Glomerular visceral epithelial cell (primary cell): ENCODE results near the gene ARID4B.
"Not testable (repeated sequence)": the region's sequence is repeated elsewhere in the genome, so short reads cannot be mapped to it uniquely, and the experiment has no call there.

Source experiments
- DNase-seq: peaks from one replicate; pipeline ENCODE4 v3.0.0-alpha.2; 2016; ENCODE audit errors: extremely low spot score

The ARID4B gene

GRCh38 chr1:235160383-235160956 lies 167.5 kb downstream of the ARID4B start:
- DNase-seq = no peak

DNA sequence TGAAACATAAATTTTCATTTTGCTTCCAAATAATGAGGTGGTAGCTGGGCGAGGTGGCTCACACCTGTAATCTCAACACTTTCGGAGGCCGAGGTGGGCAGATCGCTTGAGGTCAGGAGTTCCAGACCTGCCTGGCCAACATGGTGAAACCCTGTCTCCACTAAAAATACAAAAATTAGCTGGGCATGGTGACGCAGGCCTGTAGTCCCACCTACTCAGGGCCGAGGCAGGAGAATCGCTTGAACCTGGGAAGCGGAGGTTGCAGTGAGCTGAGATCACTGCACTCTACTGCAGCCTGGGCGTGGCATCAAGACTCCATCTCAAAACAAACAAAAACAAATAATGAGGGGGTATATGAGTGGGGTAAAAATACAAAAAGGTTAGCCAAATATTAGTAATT lies 168.0 kb downstream of the ARID4B start:
- DNase-seq = not testable (repeated sequence)

- DNase-seq = not testable (repeated sequence)
These were observed 168.7 kb downstream of the ARID4B start for GRCh38 chr1:235159284-235159683.

DNA sequence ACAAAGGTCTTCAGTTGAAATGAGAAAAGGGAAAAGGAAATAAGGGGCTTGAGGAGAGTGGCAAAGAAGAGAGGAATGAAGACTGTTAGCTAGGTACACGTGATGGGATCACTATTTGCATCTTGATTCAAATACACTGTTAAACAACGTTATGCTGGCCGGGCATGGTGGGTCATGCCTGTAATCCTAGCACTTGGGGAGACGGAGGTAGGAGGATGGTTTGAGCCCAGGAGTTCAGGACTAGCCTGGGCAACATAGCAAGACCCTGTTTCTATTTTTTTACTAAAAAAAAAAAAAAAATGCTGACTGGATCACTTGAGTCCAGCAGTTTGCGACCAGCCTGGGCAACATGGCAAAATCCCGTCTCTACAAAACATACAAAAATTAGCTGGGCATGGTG lies 169.3 kb downstream of the ARID4B start:
- DNase-seq = no peak

GRCh38 chr1:235157150-235157549 lies 170.8 kb downstream of the ARID4B start:
- no peak for DNase-seq

DNA sequence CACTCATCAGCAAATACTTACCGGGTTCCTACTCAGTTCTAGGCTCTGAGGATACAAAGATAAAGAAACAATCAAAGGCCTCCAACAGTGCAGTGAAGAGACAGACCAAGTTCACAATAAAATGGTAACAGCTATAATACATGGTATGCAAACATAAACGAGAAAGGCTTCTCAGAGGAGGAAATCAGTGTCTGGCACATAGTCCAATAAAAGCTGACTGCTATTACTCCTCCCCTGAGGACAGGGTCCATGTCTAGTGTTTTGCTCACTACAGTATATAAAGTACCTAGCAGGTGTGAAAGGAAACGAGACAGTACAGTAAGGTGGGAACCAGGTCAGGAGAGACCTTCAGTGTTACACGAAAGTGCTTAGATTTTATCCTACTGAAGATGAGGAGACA lies 171.2 kb downstream of the ARID4B start:
- DNase-seq = no peak

GRCh38 chr1:235156265-235156664 lies 171.7 kb downstream of the ARID4B start:
- no peak for DNase-seq

DNA sequence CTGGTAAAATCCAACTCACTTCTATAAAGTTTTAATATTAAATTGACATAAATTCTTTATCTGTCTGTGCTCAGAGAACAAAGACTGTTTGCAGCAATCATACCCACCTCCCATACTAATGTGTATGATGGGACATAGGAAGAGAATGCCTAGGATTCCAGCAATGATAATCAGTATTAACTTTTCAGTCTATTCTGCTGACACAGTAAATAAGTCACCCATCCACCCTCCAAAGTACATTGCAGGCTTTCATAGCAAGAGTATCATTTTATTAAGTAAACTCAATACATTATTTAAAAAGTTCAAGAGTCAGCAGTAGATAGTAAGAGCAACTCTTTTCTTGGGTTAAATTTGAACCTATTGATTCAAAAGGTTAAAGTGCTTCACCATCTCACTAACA lies 175.7 kb downstream of the ARID4B start:
- DNase-seq = no peak

GRCh38 chr1:235151033-235151432 lies 176.9 kb downstream of the ARID4B start:
- DNase-seq = no peak

DNA sequence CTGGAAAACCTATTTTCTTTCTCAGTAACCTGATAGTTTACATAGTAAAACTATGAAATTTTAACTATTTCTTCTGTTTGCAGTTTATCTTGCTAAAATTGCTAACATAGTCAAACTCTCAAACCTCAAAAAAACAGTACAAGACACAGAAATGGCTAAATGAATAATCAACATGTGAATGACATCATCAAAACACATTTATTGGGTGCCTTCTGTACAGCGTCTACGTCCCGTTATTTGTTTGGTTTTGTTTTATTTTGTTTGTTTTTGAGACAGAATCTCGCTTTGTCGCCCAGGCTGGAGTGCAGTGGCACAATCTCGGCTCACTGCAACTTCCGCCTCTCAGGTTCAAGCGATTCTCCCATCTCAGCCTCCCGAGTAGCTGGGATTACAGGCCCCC lies 178.2 kb downstream of the ARID4B start:
- DNase-seq = no peak

GRCh38 chr1:235147269-235147668 lies 180.7 kb downstream of the ARID4B start:
- DNase-seq = no peak

- DNase-seq = no peak
These were observed 182.3 kb downstream of the ARID4B start for GRCh38 chr1:235145639-235146038.

DNA sequence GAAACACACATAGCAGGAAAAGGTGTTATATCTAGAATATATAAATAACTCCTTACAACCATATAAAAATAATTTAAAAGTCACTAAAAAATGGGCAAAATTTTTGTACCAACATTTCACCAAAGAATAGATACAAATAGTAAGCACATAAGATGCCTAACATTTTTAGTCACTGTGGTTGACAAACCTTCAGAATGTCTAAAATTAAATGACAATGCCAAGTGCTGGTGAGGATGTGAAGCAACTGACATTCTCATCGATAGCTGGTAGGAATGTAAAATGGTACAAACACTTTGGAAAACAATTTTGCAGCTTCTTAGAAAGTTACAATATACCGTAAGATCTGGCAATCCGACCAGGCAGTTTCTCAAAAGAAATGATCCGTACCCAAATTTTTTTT lies 185.0 kb downstream of the ARID4B start:
- no peak for DNase-seq

DNA sequence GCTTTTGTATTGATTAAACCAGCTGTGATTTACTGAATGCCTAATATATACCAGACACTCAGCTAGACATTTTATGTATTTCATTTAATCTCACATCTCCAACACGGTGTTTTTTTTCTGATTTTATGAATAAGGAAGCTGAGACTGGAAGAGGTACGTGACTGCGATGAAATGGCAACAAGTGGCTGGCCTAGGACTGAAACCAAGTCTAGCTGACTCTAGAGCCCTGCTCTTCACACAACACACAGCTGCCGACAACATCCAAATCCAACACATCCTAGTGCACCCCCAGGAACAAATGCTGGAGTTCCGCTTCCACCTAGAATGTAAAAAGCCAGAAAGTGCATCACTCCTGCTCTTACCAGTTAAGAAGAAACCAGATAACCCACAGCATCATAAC lies 188.7 kb downstream of the ARID4B start:
- no peak for DNase-seq

DNA sequence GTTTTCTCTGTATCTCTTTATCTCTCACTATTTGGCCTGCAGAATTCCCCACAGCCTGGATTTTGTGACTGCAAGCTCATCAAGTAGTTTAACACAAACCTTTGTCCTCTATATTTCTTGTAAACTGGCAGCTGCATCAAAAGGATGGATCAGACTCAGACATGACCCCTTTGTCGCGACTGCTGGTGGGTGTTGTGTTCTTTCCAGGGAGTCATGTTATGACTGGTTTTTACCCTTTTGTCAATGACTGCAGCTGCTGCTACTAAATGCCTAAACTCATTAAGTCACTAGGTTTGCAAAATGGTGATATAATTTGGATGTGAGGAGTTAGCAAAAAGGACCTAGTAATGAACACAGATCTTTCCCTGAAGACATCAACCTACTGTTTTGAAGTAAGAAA lies 189.2 kb downstream of the ARID4B start:
- no peak for DNase-seq

DNA sequence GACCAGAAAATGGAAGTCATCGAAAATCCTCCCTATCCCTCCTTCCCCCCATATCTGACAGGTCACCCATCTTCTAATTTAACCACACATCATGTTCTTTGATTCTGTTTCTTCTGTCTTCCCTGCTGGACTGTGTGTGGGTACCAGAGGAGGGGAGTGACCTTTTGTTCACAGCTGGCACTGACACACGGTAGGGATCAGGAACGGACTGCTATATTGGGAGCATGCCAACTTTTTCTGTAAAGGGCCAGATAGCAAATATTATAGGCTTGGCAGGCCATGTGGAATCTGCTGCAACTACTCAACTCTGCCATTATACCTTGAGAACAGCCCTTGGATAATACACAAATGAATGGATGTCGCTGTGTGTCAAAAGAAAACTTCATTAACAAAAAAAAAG lies 191.9 kb downstream of the ARID4B start:
- DNase-seq = no peak

DNA sequence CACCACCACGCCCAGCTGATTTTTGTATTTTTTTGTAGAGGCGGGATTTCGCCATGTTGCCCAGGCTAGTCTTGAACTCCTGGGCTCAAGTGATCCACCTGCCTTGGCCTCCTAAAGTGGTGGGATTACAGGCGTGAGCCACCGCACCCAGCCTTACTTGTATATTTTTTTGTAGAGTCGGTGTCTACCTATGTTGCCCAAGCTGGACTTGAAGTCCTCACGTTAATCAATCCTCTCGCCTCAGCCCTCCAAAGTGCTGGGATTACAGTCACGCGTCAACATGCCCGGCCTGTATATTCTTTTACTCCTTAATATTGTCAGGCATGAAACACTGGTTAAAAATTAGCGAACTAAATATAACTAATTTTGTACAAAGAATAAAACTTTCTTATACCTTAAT lies 193.8 kb downstream of the ARID4B start:
- no peak for DNase-seq

GRCh38 chr1:235133086-235133485 lies 194.9 kb downstream of the ARID4B start:
- no peak for DNase-seq

- DNase-seq = no peak
These were observed 196.0 kb downstream of the ARID4B start for GRCh38 chr1:235131961-235132360.

GRCh38 chr1:235130766-235131270 lies 197.2 kb downstream of the ARID4B start:
- DNase-seq = no peak

DNA sequence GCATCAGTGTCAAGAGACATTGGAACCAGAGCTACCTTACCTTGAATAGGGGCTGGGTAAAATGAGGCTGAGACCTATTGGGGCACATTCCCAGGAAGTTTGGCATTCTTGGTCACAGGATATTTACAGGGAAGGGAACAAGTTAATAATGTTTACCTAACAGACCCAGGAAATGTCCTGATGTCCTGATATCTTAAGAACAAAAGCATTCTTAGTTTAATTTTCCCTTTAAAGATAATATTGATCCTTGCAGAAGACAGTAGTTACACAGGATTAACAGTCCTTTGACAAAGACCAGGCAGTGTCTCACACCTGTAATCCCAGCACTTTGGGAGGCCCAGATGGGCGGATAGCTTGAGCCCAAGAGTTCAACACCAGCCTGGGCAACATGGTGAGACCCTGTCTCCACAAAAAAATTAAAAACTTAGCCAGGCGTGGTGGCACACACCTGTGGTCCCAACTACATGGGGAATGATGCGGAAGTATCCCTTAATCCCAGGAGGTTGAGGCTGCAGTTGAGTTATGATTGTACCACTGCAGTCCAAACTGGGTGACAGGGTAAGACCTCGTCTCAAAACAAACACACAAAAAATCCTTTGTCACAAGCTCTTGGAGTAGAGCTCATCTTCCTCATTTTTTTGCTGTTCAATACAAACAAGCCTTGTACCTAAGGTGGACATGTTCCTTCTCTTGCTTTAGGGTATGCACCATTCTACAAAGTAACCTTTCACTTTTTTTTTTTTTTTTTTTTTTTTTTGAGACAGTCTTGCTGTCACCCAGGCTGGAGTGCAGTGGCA lies 198.0 kb downstream of the ARID4B start:
- DNase-seq = no peak

- DNase-seq = peak; percentile 99
These were observed 199.3 kb downstream of the ARID4B start, which contains the start of gene TOMM20 for GRCh38 chr1:235128456-235129328. Gene TOMM20, minus strand, starts transcription at chr1:235128837. Its CDS starts 122 bp downstream, at chr1:235128715.
